T47D (cell line): ENCODE results near the gene HAUS6.
"Not testable (repeated sequence)": the region's sequence is repeated elsewhere in the genome, so short reads cannot be mapped to it uniquely, and the experiment has no call there.

Source experiments
- DNase-seq, 2 experiments: peaks; one replicate each; pipeline versions ENCODE4 v3.0.0 to v3.0.0-alpha.2; 2011 to 2012; ENCODE audit warnings: low read depth in 1 of 2, low spot score in 1 of 2
- JUND ChIP-seq: IDR thresholded peaks from 2 replicates; pipeline ENCODE4 v1.6.1; 2012; ENCODE audit warnings: low read depth
- in situ Hi-C: cut with HindIII; loops from 2 replicates; pipeline ENCODE4 v1.10.0; 2016; ENCODE audit warnings: low sequenced_read_pairs, low pct_unique_long_range_greater_than_20kb

HAUS6 gene

DNA sequence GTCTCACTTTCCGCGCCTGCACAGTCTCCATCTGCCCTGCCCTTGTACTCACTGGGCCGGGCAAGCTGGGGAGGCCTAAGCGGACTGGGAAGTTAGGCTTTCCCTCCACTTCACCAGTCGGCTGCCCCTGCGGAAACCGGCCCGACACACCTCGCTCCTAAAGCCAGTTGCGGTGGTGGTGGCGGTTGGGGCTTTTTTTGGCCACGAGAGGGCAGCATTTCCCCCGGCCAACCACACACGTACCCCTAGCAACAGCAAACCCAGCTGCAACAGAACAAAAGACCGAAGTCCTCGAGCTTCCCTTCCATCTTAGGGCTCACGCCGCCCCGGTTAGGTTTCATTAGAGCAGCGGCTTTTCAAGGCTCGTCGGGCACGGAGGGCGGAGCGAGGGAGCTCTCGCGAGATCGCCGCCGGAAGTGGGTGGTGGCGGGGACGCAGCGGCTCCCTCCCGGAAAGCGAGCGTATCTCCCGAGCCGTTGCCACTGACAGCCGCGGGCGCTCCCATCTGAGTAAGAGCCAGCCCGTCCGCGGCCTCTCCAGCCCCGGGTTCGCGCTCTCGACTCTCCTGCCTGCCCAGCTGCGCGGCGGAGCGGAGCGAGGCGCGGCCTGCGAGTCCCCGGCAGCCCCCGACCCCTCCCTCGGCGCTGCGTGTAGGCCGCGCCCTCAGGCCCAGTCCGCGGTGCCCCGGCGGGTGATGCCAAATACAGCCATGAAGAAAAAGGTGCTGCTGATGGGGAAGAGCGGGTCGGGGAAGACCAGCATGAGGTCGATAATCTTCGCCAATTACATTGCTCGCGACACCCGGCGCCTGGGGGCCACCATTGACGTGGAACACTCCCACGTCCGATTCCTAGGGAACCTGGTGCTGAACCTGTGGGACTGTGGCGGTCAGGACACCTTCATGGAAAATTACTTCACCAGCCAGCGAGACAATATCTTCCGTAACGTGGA is 53.5 kb downstream of the HAUS6 start, which contains the start of gene RRAGA:
RRAGA (plus strand) TSS at position 462 of the 951 bp plus-strand sequence; CDS start at position 695, 233 bp downstream.
- peak; percentile 72 to 94 for DNase-seq
- in situ Hi-C loops, result no loop called here
- no peak for TF ChIP-seq JUND

DNA sequence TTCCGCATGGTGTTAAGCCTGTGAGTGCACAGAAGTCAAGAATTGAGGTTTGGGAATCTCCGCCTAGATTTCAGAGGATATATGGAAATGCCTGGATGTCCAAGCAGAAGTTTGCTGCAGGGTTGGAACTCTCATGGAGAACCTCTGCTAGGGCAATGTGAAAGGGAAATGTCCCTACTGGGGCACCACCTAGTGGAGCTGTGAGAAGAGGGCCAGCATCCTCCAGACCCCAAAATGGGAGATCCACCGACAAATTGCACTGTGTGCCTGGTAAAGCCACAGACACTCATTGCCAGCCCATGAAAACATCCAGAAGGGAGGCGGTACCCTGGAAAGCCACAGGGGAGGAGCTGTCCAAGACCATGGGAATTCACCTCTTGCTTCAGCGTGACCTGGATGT is 66.1 kb downstream of the HAUS6 start:
- no peak for DNase-seq
- TF ChIP-seq JUND, result no peak
- in situ Hi-C loops, result no loop called here

DNA sequence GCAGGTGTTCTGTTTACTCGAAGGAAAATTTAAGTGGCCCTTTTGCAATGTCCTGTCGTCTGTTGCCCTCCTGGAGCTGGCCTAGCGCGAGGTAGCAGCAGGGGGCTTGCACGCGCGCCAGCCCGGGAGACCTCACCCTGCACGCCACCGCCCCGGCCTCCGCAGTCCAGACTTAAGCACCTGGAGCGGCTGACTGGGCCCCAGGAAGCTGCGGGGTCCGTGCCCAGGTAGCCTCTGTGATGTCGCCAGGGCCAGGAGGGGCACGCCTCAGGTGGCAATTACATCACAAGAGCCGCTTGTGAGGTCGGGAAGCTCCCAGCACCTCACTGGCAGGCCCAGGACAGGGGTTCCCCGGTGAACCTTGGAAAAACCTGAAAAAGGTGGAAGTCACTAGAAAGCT is 69.7 kb downstream of the HAUS6 start, which contains the start of gene SAXO1:
SAXO1 (minus strand) TSS at position 195 of the 400 bp plus-strand sequence. CDS start 301 bp downstream, outside the sequence.
- DNase-seq, result no peak
- in situ Hi-C loops, result no loop called here
- no peak for TF ChIP-seq JUND

GRCh38 chr9:19032406-19032805 is 70.3 kb downstream of the HAUS6 start:
- DNase-seq, result no peak
- no peak for TF ChIP-seq JUND
- in situ Hi-C loops, result no loop called here

GRCh38 chr9:19030899-19031298 is 71.8 kb downstream of the HAUS6 start:
- no peak for TF ChIP-seq JUND
- DNase-seq, result no peak
- in situ Hi-C loops, result no loop called here

- in situ Hi-C loops, result no loop called here
- DNase-seq, result peak; percentile 63 to 70
- no peak for TF ChIP-seq JUND
Measured at GRCh38 chr9:19028835-19029451, 73.8 kb downstream of the HAUS6 start.

DNA sequence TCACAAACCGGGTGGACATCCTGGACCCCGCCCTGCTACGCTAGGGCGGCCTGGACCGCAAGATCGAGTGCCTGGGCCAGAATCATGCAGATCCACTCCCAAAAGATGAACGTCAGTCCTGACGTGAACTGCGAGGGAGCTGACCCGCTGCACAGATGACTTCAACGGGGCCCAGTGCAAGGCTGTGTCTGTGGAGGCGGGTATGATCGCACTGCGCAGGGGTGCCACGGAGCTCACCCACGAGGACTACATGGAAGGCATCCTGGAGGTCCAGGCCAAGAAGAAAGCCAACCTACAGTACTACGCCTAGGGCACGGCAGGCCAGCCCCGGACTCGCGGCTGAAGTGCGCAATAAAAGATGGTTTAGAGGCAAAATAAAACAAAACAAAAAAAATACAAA is 74.9 kb downstream of the HAUS6 start:
- in situ Hi-C loops, result no loop called here
- TF ChIP-seq JUND, result no peak
- no peak for DNase-seq

GRCh38 chr9:19026375-19026774 is 76.3 kb downstream of the HAUS6 start:
- no peak for DNase-seq
- TF ChIP-seq JUND, result no peak
- in situ Hi-C loops, result no loop called here

DNA sequence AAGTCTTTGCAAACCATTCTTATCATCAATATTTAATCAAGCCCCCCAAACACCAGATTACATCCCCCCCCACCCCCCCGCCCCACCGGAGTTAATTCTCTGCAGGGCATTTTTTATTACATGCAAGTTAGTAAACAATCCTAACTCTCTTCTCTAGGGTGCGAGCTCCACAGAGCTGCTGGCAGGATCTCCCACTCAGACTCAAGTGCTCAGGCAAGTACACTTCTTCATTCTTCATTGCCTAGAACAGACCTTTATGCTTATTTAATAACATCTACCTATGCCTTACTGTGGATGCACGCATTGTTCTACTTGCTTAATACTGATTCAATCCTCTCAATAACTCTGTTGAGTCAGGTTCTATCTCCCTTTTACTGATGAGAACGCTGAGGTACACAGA is 79.6 kb downstream of the HAUS6 start:
- no peak for TF ChIP-seq JUND
- in situ Hi-C loops, result no loop called here
- no peak for DNase-seq

GRCh38 chr9:19022206-19022605 is 80.5 kb downstream of the HAUS6 start:
- no peak for TF ChIP-seq JUND
- DNase-seq, result no peak
- in situ Hi-C loops, result no loop called here

GRCh38 chr9:19021649-19022048 is 81.1 kb downstream of the HAUS6 start:
- in situ Hi-C loops, DNase-seq: not testable (repeated sequence)

DNA sequence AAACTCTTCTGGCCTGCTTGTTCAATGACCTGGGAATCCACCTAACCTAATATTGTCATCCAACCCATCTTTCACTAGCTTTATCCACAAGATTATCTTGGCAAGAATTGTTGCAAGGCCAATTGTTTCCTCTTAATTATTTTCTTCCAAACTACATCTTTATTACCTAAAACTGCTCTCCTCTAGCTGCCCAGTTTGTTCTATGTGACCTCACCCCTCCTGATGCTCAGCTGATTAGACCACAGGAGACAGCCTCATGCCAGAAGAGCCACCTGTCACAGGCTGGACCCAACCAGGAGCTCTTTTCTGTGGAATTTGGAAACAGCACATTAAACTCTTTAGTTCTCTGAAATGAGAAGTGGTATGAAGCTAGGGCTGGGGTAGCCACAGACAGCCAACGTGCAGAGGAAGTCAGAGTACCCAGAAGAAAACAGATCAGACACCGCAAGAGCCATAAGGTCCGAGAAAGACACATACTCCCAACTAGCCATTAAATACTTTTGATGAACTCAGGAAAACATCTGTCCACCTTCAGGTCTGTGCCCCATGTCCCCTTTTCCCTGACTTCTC is 81.7 kb downstream of the HAUS6 start:
- in situ Hi-C loops, result no loop called here
- TF ChIP-seq JUND, result no peak
- DNase-seq, result no peak

GRCh38 chr9:19018201-19018600 is 84.5 kb downstream of the HAUS6 start:
- DNase-seq, result no peak
- TF ChIP-seq JUND, result no peak
- in situ Hi-C loops, result no loop called here
